Colon (tissue), 2 donors: ENCODE results near the gene TMEM252.

Experiments used
- FAIRE-seq: peaks from 2 replicates; lab custom pipeline; 2012; peaks lifted over from hg19 to GRCh38; lab: Jason Lieb, UNC
- donor health status: control.
- donor health status: control.

The TMEM252 gene

DNA sequence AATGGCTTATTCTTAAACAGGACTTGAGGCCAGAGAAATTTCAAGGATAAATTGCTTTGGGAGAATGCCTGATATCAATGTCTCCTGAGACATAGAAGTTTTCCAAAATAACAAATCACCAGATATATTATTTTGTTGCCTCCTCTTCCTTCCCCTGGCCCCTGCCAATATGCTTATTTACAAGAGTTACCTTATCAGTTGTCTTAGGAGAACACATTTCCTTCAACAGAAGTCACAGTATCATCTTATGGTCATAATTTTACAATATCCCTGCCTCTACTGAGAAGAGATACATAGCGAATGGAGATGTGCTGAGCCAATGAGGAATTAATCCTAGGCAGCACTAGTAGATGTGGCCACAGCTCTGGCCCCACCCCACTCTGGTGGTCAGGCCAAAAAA lies 43.1 kb downstream of the TMEM252 start:
- FAIRE-seq: no peak

DNA sequence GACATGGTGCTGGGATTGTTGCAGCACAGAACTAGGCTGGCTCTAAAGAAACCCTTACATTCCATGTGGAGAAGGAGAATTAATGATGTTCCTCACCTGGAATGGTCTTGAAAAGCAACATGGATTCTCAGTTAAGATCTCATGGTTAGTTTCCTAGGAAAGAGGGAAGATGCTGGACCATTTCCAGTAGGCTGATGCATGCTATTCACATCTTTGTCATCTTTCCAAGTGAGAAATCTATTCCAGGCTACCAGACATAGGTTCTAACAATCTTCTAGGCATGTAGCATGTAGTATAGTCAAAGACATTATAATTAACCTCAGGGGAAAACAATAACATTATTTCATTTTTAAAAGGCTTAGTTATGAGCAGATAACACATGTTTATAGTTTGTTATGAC lies 44.3 kb downstream of the TMEM252 start:
- no peak for FAIRE-seq

GRCh38 chr9:68495247-68495646 lies 45.4 kb downstream of the TMEM252 start:
- no peak for FAIRE-seq

GRCh38 chr9:68493958-68494577 lies 46.6 kb downstream of the TMEM252 start:
- no peak for FAIRE-seq

- FAIRE-seq: no peak
Observed at GRCh38 chr9:68493541-68493940, 47.1 kb downstream of the TMEM252 start.

- no peak for FAIRE-seq
Observed at GRCh38 chr9:68492806-68493205, 47.9 kb downstream of the TMEM252 start.

DNA sequence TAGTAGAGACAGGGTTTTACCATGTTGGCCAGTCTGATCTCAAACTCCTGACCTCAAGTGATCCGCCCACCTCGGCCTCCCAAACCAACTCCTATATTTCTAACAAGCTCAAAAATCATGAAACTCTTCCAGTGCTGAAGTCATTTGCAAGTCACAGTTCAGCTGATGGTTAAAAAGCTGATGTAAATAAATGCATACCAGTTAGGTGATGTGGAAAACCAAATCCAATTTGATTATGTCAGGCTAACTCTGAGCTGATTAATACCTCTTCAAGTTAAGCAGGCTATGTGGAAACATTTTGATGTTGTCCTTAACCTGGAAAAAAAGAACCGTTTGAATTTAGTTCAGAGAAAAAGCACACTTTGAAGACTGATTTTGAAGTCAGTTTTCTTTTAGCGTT lies 51.0 kb downstream of the TMEM252 start:
- no peak for FAIRE-seq

DNA sequence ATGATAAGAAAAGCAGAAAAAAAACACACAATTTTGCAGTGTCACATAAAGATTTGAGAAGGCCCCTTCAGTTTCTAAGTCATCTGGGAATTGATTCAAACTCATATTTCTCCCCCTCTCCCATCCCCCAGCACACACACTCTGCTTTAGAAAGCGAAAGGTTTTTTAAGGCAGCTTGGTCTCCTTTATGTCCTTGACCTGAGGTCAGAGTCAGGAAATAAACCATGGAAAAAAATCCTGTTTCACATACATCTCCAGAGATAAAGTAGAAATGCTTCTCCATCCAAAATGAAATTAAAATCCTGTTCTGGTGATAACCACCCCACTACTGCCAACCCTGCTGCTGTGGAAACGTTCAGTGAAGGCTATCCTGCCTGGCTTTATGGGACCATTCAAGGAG lies 52.6 kb downstream of the TMEM252 start:
- FAIRE-seq: no peak
